Sigmoid colon (tissue), 4 donors: ENCODE data around the gene MAML3.

Source experiments
- POLR2A ChIP-seq, 2 donors: fragments of 450-650 bp; IDR thresholded peaks; one replicate each; pipeline ENCODE4 v1.6.1; 2016; ENCODE audit warnings: antibody characterized with exemption in 2 of 2, mild to moderate bottlenecking in 2 of 2, moderate library complexity in 2 of 2
- POLR2AphosphoS5 ChIP-seq, 4 donors: sonication (generic); formaldehyde crosslinking; IDR thresholded peaks; one replicate each; pipeline ENCODE4 v1.6.1; 2017; ENCODE audit warnings: antibody characterized with exemption in 4 of 4
- TF ChIP-seq, protein P1 (sequence below), 4 experiments: fragments of 450-650 bp in 3 of 4; fragments of 200-600 bp in 1 of 4; IDR thresholded peaks; one replicate each; pipeline ENCODE4 v1.5.1; 2016 to 2019; ENCODE audit warnings: antibody characterized with exemption in 4 of 4, mild to moderate bottlenecking in 3 of 4, moderate library complexity in 2 of 4

DNA sequence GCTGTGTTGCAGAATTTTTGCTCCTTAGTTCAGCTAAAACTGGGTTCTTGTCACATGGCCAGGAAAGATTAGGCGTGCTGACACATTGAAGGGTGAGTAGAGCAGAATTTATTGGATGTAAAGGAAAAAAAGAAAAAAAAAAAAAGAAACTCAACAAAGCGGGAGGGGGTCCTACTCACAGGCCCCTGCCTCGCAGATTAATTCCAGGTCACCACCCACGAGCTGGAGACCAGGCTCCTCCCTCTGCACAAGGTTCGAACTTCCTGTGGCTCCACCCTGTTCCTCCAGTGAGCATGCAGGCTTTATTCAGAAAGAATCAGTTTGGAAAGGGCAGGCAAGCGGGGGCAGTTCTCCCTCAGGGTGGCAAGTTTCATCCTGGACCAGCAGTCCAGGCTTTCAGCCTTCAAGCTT lies 471.2 kb downstream of the MAML3 start:
- TF ChIP-seq, protein P1, sequence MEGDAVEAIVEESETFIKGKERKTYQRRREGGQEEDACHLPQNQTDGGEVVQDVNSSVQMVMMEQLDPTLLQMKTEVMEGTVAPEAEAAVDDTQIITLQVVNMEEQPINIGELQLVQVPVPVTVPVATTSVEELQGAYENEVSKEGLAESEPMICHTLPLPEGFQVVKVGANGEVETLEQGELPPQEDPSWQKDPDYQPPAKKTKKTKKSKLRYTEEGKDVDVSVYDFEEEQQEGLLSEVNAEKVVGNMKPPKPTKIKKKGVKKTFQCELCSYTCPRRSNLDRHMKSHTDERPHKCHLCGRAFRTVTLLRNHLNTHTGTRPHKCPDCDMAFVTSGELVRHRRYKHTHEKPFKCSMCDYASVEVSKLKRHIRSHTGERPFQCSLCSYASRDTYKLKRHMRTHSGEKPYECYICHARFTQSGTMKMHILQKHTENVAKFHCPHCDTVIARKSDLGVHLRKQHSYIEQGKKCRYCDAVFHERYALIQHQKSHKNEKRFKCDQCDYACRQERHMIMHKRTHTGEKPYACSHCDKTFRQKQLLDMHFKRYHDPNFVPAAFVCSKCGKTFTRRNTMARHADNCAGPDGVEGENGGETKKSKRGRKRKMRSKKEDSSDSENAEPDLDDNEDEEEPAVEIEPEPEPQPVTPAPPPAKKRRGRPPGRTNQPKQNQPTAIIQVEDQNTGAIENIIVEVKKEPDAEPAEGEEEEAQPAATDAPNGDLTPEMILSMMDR (IDR thresholded peaks at IDR 0.05): no peak
- TF ChIP-seq POLR2AphosphoS5 (IDR thresholded peaks at IDR 0.05) (no peak), POLR2A (IDR thresholded peaks at IDR 0.05) (no peak)
